ENCODE data around the gene ZBTB3.

ZBTB3 gene

DNA sequence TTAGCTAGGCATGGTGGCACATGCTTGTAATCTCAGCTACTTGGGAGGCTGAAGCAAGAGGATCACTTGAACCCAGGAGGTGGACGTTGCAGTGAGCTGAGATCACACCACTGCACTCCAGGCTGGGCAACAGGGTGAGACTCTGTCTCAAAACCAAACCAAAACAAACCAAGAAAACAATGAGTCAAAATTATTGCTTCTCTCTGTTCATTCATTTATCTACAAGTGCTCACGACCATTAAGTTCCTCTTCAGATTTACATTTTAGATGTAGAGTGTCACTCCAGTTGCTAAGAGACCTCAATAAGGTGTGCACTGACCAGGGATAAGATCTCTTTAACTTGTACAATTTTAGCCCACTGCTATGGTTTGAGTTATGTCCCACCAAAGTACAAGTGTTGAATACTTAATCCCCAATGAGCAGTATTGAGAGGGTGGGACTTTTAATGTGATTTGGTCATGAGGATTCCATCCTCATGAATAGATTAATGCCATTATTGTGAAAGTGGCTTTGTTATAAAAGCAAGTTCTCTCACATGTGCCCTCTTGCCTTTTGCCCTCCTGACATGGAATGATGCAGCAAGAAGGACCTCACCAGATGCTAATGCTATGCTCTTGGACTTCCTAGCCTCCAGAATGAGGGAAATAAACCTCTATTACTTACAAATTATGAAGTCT lies 34.5 kb downstream of the ZBTB3 start:
- Histone ChIP-seq H3K36me3 (ENCODE audit: control insufficient read depth in 5 of 5, insufficient read depth in 5 of 5, low read length in 5 of 5) (peaks cover 50 to 97% (median 96%) of the 10 kb centered on the region in 5 donors), H3K4me1 (ENCODE audit: control insufficient read depth in 5 of 5, insufficient read depth in 5 of 5, low read length in 5 of 5) (peaks cover 0 to 12% (median 8%) of the 10 kb centered on the region in 5 donors), H3K9me3 (ENCODE audit: control insufficient read depth in 5 of 5, low read length in 5 of 5) (no peaks in the 10 kb centered on the region), H3K4me3 (ENCODE audit: low read depth in 1 of 5, low read length in 5 of 5) (no peak overlapping the region), H3K27ac (ENCODE audit: low read depth, low read length) (peak overlapping the region; percentile 8), H3K9ac (ENCODE audit: low read length in 5 of 5) (no peak overlapping the region), H3K27me3 (ENCODE audit: control insufficient read depth in 5 of 5, insufficient read depth in 4 of 5, low read length in 5 of 5) (no peaks in the 10 kb centered on the region)

DNA sequence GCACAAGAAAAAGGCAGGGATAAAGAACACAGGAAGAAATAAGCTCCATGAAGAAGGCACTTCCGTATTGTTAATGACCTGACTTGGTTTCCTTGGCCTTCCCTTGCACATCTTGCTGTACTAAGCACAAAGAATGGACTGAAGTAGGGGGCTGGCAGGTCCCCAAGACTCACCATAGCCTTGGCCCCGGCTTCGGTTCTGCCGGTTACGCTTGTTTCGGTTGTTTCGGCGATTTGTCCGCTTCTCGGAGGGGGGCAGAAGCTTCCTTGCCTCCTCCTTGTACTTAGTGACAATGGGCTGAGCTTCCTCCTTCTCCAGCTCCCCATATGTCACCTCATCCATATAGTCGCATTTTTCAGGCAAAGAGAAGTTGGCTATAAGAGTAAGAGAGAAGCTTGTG lies 37.1 kb downstream of the ZBTB3 start:
- H3K4me3 ChIP-seq (ENCODE audit: low read depth in 1 of 5, low read length in 5 of 5), result no peak overlapping the region
- H3K9me3 ChIP-seq (ENCODE audit: control insufficient read depth in 5 of 5, low read length in 5 of 5), result no peaks in the 10 kb centered on the region
- peaks cover 0 to 12% (median 5%) of the 10 kb centered on the region in 5 donors for H3K4me1 ChIP-seq (ENCODE audit: control insufficient read depth in 5 of 5, insufficient read depth in 5 of 5, low read length in 5 of 5)
- H3K27me3 ChIP-seq (ENCODE audit: control insufficient read depth in 5 of 5, insufficient read depth in 4 of 5, low read length in 5 of 5), result no peaks in the 10 kb centered on the region
- no peak overlapping the region for H3K9ac ChIP-seq (ENCODE audit: low read length in 5 of 5)
- peak overlapping the region; percentile 0 for H3K27ac ChIP-seq (ENCODE audit: low read depth, low read length)
- H3K36me3 ChIP-seq (ENCODE audit: control insufficient read depth in 5 of 5, insufficient read depth in 5 of 5, low read length in 5 of 5), result peaks cover 36 to 96% (median 89%) of the 10 kb centered on the region in 5 donors

DNA sequence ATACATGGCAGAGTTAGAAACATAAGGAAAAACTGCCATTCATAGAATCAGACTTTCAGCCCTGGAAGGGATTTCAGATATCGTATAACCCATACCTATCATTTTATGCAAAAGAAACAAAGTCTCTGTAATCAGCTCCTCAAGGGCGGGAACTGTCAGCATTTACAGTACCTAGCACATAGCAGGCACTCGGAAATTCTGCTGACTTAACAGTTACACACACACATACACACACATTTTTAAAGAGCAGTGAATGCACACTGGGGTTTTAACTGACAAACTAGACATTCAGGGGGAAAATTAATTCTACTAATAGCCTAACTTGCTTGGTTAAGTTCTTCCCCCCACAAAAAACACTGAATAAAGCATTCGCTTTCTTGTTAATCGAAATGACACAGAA lies 37.8 kb downstream of the ZBTB3 start:
- no peaks in the 10 kb centered on the region for H3K9me3 ChIP-seq (ENCODE audit: control insufficient read depth in 5 of 5, low read length in 5 of 5)
- H3K4me1 ChIP-seq (ENCODE audit: control insufficient read depth in 5 of 5, insufficient read depth in 5 of 5, low read length in 5 of 5), result peaks cover 0 to 12% (median 5%) of the 10 kb centered on the region in 5 donors
- H3K27ac ChIP-seq (ENCODE audit: low read depth, low read length), result peak overlapping the region; percentile 0
- H3K36me3 ChIP-seq (ENCODE audit: control insufficient read depth in 5 of 5, insufficient read depth in 5 of 5, low read length in 5 of 5), result peaks cover 30 to 96% (median 87%) of the 10 kb centered on the region in 5 donors
- H3K27me3 ChIP-seq (ENCODE audit: control insufficient read depth in 5 of 5, insufficient read depth in 4 of 5, low read length in 5 of 5), result no peaks in the 10 kb centered on the region
- H3K9ac ChIP-seq (ENCODE audit: low read length in 5 of 5), result no peak overlapping the region
- no peak overlapping the region for H3K4me3 ChIP-seq (ENCODE audit: low read depth in 1 of 5, low read length in 5 of 5)

DNA sequence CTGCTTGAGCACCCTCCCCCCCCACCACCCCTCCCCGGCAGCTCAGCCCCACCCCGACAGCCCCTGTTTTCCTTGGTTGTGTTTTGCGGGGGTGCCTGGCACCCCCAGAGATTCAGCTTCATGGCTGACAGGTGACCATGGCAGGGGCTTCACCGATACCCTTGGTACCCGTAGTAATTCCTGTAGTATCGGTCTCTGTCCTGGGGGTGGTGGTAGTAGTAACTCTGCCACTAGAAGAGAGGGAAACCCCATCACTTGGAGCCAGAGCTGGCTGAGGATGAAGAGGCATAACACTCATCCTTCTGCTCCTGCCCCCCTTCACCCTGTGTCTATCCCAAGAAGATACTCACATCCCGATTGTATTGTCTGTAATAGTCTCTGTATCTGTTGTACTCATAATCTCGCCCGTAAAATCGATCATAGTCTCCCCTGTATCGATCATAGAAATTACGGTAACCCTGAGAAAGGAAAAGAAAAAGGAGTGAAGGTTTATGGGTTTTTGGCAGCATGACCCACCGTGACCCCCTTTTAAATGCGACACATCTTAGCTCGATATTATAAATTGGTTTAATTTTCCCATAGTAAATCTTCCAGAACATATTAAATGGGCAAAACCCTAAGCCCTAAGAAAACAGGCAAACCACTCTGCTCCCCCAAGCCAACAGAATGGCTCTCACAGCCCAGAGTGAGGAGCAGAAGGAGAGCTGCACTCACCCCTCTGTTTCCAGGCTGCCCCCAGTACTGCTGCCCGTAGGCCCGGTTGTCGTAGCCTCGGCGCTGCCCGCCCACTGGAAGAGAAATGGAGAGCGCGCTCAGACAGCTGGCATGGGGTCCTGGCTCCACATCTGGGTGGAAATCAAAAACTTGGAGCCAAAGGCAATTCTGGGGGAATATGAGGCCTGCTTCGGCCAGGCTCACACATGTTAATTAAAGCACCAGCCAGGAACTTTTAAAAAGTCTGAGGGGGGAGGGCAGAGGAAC lies 38.5 kb downstream of the ZBTB3 start:
- Histone ChIP-seq H3K36me3 (ENCODE audit: control insufficient read depth in 5 of 5, insufficient read depth in 5 of 5, low read length in 5 of 5) (peaks cover 25 to 94% (median 84%) of the 10 kb centered on the region in 5 donors), H3K27ac (ENCODE audit: low read depth, low read length) (no peak overlapping the region), H3K4me1 (ENCODE audit: control insufficient read depth in 5 of 5, insufficient read depth in 5 of 5, low read length in 5 of 5) (peaks cover 0 to 12% (median 9%) of the 10 kb centered on the region in 5 donors), H3K4me3 (ENCODE audit: low read depth in 1 of 5, low read length in 5 of 5) (no peak overlapping the region), H3K9me3 (ENCODE audit: control insufficient read depth in 5 of 5, low read length in 5 of 5) (no peaks in the 10 kb centered on the region), H3K27me3 (ENCODE audit: control insufficient read depth in 5 of 5, insufficient read depth in 4 of 5, low read length in 5 of 5) (no peaks in the 10 kb centered on the region), H3K9ac (ENCODE audit: low read length in 5 of 5) (no peak overlapping the region)

DNA sequence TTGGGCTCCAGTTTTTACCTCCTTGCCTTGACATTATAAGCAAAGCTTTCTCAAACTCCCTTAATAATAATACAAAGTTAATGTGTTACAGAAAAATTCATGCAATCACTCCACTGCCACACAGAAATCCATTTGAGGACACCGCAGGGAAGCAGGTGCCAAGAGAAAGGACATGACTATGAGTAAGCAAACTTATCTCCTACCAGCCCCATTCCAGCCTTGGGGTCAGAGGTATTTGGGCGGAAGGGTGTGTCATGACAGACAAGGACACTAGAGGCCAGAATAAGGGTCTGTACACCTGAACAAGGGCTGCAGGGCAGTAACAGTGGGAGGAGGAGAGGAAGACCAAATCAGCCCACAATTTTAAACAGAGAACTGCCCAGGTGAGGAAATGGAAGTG lies 40.6 kb downstream of the ZBTB3 start:
- peak overlapping the region; percentile 66 for H3K27ac ChIP-seq (ENCODE audit: low read depth, low read length)
- peak overlapping the region in 1 of 5 donors; percentile 7 for H3K9ac ChIP-seq (ENCODE audit: low read length in 5 of 5)
- no peak overlapping the region for H3K4me3 ChIP-seq (ENCODE audit: low read depth in 1 of 5, low read length in 5 of 5)
- H3K4me1 ChIP-seq (ENCODE audit: control insufficient read depth in 5 of 5, insufficient read depth in 5 of 5, low read length in 5 of 5), result peaks cover 2 to 30% (median 30%) of the 10 kb centered on the region in 5 donors
- no peaks in the 10 kb centered on the region for H3K27me3 ChIP-seq (ENCODE audit: control insufficient read depth in 5 of 5, insufficient read depth in 4 of 5, low read length in 5 of 5)
- peaks cover 18 to 75% (median 63%) of the 10 kb centered on the region in 5 donors for H3K36me3 ChIP-seq (ENCODE audit: control insufficient read depth in 5 of 5, insufficient read depth in 5 of 5, low read length in 5 of 5)
- H3K9me3 ChIP-seq (ENCODE audit: control insufficient read depth in 5 of 5, low read length in 5 of 5), result no peaks in the 10 kb centered on the region

DNA sequence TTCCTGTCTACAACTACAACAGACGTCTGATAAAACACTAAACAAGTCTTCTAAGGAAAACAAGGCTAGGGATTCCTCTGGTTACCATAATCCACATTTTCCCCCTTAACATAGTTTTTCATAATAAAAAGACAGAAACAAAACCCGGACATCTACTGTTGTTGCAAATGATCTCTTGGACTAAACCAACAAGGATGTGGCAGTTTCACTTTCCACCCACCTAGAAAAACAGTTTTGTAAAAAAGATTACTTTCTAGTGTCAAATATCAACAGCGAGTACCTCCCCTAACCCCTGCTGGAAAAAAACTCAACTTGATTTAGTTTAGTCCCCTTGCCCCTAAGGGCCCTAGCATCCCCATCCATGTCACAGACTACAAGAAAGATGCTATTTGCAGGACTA lies 41.1 kb downstream of the ZBTB3 start:
- H3K36me3 ChIP-seq (ENCODE audit: control insufficient read depth in 5 of 5, insufficient read depth in 5 of 5, low read length in 5 of 5), result peaks cover 15 to 70% (median 58%) of the 10 kb centered on the region in 5 donors
- H3K9me3 ChIP-seq (ENCODE audit: control insufficient read depth in 5 of 5, low read length in 5 of 5), result no peaks in the 10 kb centered on the region
- H3K27ac ChIP-seq (ENCODE audit: low read depth, low read length), result peak overlapping the region; percentile 66
- H3K27me3 ChIP-seq (ENCODE audit: control insufficient read depth in 5 of 5, insufficient read depth in 4 of 5, low read length in 5 of 5), result no peaks in the 10 kb centered on the region
- H3K9ac ChIP-seq (ENCODE audit: low read length in 5 of 5), result peak overlapping the region in 1 of 5 donors; percentile 26
- H3K4me3 ChIP-seq (ENCODE audit: low read depth in 1 of 5, low read length in 5 of 5), result no peak overlapping the region
- H3K4me1 ChIP-seq (ENCODE audit: control insufficient read depth in 5 of 5, insufficient read depth in 5 of 5, low read length in 5 of 5), result peaks cover 2 to 33% (median 31%) of the 10 kb centered on the region in 5 donors

DNA sequence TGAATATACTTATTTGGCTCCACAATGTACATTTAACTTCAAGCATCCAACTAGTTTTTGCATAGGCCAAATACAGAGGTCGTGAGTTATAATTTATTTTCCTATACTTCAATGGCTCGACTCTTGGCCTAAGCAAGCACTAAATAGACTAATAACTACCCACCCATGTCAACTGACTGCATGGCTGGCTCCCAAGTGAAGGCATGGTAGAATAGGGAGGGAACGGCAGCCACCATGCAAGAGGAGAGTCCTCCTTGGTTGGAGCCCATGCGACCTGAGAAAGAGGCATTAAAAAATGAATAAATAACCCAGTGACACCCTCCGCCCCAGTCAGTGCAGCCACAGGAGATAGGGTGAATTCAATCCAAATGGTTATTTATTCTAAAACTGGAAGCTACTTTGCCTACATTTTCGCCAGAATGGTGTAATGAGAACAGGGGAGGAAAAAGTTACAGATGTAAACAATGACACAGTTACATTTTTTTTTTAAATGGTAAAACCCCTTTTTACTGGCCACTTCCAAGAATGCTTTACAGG lies 41.6 kb downstream of the ZBTB3 start:
- peak overlapping the region; percentile 66 for H3K27ac ChIP-seq (ENCODE audit: low read depth, low read length)
- no peaks in the 10 kb centered on the region for H3K27me3 ChIP-seq (ENCODE audit: control insufficient read depth in 5 of 5, insufficient read depth in 4 of 5, low read length in 5 of 5)
- no peak overlapping the region for H3K4me3 ChIP-seq (ENCODE audit: low read depth in 1 of 5, low read length in 5 of 5)
- peaks cover 2 to 33% (median 31%) of the 10 kb centered on the region in 5 donors for H3K4me1 ChIP-seq (ENCODE audit: control insufficient read depth in 5 of 5, insufficient read depth in 5 of 5, low read length in 5 of 5)
- H3K9ac ChIP-seq (ENCODE audit: low read length in 5 of 5), result no peak overlapping the region
- H3K36me3 ChIP-seq (ENCODE audit: control insufficient read depth in 5 of 5, insufficient read depth in 5 of 5, low read length in 5 of 5), result peaks cover 12 to 65% (median 53%) of the 10 kb centered on the region in 5 donors
- H3K9me3 ChIP-seq (ENCODE audit: control insufficient read depth in 5 of 5, low read length in 5 of 5), result no peaks in the 10 kb centered on the region

DNA sequence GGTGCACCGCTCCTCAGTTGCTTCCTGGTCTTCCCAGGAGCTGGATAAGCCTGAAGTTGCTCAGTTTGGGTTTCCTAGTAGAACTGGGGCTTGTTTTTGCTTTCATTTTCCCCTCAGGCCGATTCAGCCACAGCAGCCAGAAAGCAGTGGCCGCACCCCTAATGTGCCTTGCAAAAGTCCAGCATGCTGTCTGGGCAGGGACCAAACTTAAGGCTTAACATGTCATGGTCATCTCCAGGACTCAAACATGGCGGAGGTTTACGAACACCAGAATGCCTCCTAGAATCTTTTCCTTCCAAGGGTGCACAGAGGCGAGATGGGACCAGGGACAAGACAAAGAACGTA lies 44.0 kb downstream of the ZBTB3 start:
- Histone ChIP-seq H3K9ac (ENCODE audit: low read length in 5 of 5) (peak overlapping the region; percentile 75 to 98 (median 95)), H3K27me3 (ENCODE audit: control insufficient read depth in 5 of 5, insufficient read depth in 4 of 5, low read length in 5 of 5) (no peaks in the 10 kb centered on the region), H3K4me3 (ENCODE audit: low read depth in 1 of 5, low read length in 5 of 5) (peak overlapping the region; percentile 71 to 91 (median 82)), H3K27ac (ENCODE audit: low read depth, low read length) (peak overlapping the region; percentile 99), H3K9me3 (ENCODE audit: control insufficient read depth in 5 of 5, low read length in 5 of 5) (no peaks in the 10 kb centered on the region), H3K4me1 (ENCODE audit: control insufficient read depth in 5 of 5, insufficient read depth in 5 of 5, low read length in 5 of 5) (peaks cover 4 to 50% (median 46%) of the 10 kb centered on the region in 5 donors), H3K36me3 (ENCODE audit: control insufficient read depth in 5 of 5, insufficient read depth in 5 of 5, low read length in 5 of 5) (peaks cover 3 to 42% (median 30%) of the 10 kb centered on the region in 5 donors)

DNA sequence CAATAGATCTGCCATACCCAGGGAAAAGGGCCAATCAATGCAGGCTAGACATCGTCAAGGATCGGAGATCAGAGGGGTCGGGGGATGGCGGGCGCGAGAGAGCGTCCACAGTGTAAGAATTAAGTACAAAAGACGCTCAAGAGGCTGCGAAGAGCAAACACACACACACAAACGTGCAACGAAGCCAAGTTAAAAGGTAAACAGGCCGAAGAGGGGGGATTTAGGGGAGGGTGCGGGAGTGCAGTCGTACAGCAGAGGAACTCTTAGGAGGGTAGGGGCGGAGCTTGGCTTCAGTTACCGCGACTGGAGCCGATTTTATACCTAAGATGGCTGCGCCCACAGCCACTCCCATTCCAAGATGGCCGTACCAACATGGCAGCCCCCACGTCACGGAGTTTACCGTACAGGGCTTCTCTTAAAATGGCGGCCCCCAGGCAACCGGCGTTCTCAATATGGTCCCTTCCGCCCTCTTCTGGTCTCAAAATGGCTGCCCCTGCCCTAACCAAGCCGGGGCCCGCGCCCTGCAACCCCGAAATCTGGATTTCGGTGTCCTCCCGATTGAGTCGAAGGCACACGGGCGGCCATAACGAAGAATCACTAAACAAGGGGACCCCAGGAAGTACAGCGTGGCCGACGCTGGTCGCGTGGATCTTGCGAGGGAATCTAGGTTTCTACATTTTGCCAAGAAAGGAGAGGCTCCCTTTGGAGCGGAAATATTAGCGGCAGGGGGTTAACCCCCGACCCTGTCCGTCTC lies 44.5 kb downstream of the ZBTB3 start:
- H3K4me3 ChIP-seq (ENCODE audit: low read depth in 1 of 5, low read length in 5 of 5), result peak overlapping the region; percentile 71 to 97 (median 82)
- H3K36me3 ChIP-seq (ENCODE audit: control insufficient read depth in 5 of 5, insufficient read depth in 5 of 5, low read length in 5 of 5), result peaks cover 3 to 37% (median 25%) of the 10 kb centered on the region in 5 donors
- H3K9ac ChIP-seq (ENCODE audit: low read length in 5 of 5), result peak overlapping the region; percentile 75 to 98 (median 96)
- no peaks in the 10 kb centered on the region for H3K27me3 ChIP-seq (ENCODE audit: control insufficient read depth in 5 of 5, insufficient read depth in 4 of 5, low read length in 5 of 5)
- peaks cover 4 to 50% (median 47%) of the 10 kb centered on the region in 5 donors for H3K4me1 ChIP-seq (ENCODE audit: control insufficient read depth in 5 of 5, insufficient read depth in 5 of 5, low read length in 5 of 5)
- no peaks in the 10 kb centered on the region for H3K9me3 ChIP-seq (ENCODE audit: control insufficient read depth in 5 of 5, low read length in 5 of 5)
- H3K27ac ChIP-seq (ENCODE audit: low read depth, low read length), result peak overlapping the region; percentile 99
